Gastroesophageal sphincter (tissue), 4 donors: ENCODE results near the gene C1QL3. TPM values are rescaled to one million over a fixed set of nuclear protein-coding genes. Genes with fewer than 3 reads are reported as not detected.

Experiments used
- ATAC-seq: fragments of 150-250 bp; one replicate; pipeline ENCODE4 v1.9.1; 2016; ENCODE audit warnings: mild to moderate bottlenecking, moderate library complexity
- H3K27ac ChIP-seq, 4 donors: fragments of 200-600 bp; sonication (generic) in 3 of 4; 1 replicate in 3 of 4; 2 replicates in 1 of 4; pipeline ENCODE4 v1.5.1; 2016 to 2019
- H3K27me3 ChIP-seq: fragments of 200-600 bp; sonication (generic); one replicate; pipeline ENCODE4 v1.5.1; 2019
- H3K36me3 ChIP-seq, 2 donors: fragments of 200-600 bp; sonication (generic); one replicate each; pipeline ENCODE4 v1.5.1; 2019; ENCODE audit warnings: control low read depth in 1 of 2
- H3K4me1 ChIP-seq, 3 donors: fragments of 200-600 bp; sonication (generic); 1 replicate in 2 of 3; 2 replicates in 1 of 3; pipeline ENCODE4 v1.5.1; 2016 to 2019; ENCODE audit warnings: control low read depth in 2 of 3
- H3K4me3 ChIP-seq, 2 donors: fragments of 200-600 bp; sonication (generic); one replicate each; pipeline ENCODE4 v1.5.1; 2019; ENCODE audit warnings: mild to moderate bottlenecking in 1 of 2, moderate library complexity in 1 of 2
- H3K9me3 ChIP-seq, 3 donors: fragments of 200-600 bp; sonication (generic); one replicate each; pipeline ENCODE4 v1.5.1; 2017 to 2019; ENCODE audit warnings: control low read depth in 2 of 3
- CTCF ChIP-seq, 4 experiments: fragments of 200-600 bp in 2 of 4; fragments of 450-650 bp in 2 of 4; sonication (generic) in 1 of 4; IDR thresholded peaks; one replicate each; pipeline ENCODE4 v1.5.1; 2017 to 2019; ENCODE audit warnings: antibody characterized with exemption in 4 of 4, mild to moderate bottlenecking in 2 of 4, moderate library complexity in 2 of 4
- EP300 ChIP-seq: sonication (generic); formaldehyde crosslinking; IDR thresholded peaks from one replicate; pipeline ENCODE4 v1.6.1; 2017; ENCODE audit warnings: antibody characterized with exemption, mild to moderate bottlenecking
- POLR2A ChIP-seq, 2 donors: fragments of 450-650 bp; IDR thresholded peaks; one replicate each; pipeline ENCODE4 v1.6.1; 2017; ENCODE audit warnings: antibody characterized with exemption in 2 of 2, mild to moderate bottlenecking in 2 of 2, moderate library complexity in 1 of 2
- POLR2AphosphoS5 ChIP-seq: sonication (generic); formaldehyde crosslinking; IDR thresholded peaks from one replicate; pipeline ENCODE4 v1.6.1; 2017; ENCODE audit warnings: antibody characterized with exemption
- WGBS, 2 donors: methylation state at CpG; one replicate each; pipeline ENCODE4 v1.1.5; 2018; ENCODE audit warnings: low coverage in 1 of 2; 5-methylcytosine and 5-hydroxymethylcytosine counted together
- total RNA-seq, 4 donors: library from RNA; depleted of rRNA; stranded (reverse); fragments of >200 nt; gene quantifications; one replicate each; pipeline ENCODE4 v1.1.0, GENCODE V29; 2016

The C1QL3 gene
- total RNA-seq, 4 donors from 2014 or later: 0.54 TPM; not detected in 3

- TF ChIP-seq CTCF (IDR thresholded peaks at IDR 0.05) (no peak), POLR2AphosphoS5 (no peak), POLR2A (IDR thresholded peaks at IDR 0.05) (no peak), EP300 (no peak)
- no peak overlapping the region for H3K27ac ChIP-seq
- no peaks in the 10 kb centered on the region for H3K4me1 ChIP-seq
- H3K4me3 ChIP-seq: no peak overlapping the region
- WGBS, 2 donors: 80 to 100% methylated on average over 1 to 5 of the region's 5 CpGs
- H3K27me3 ChIP-seq: peaks cover 31% of the 10 kb centered on the region
- no peaks in the 10 kb centered on the region for H3K9me3 ChIP-seq
- no peak for ATAC-seq
- H3K36me3 ChIP-seq: no peaks in the 10 kb centered on the region
Measured at GRCh38 chr10:16536155-16536554, 14.5 kb upstream of the C1QL3 start.

DNA sequence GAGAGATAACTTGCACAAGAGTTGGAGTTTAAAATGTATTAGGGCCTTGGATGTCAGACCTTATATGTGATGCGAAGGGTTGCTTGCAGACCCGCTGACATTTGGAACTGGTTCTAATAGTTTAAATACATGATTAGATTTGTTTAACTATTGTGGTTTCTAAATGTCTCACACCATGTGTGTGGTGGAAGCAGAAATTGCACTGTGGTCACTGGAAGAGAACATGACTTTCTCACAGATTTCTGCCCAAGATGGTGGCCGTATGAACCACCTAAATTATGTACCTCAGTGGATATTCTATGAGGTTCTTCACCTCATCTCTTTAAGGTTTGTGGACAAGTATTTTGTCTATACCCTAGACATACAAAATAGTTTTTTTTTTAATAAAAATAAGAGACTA lies 8.2 kb upstream of the C1QL3 start:
- no peak overlapping the region for H3K4me3 ChIP-seq
- H3K4me1 ChIP-seq: no peaks in the 10 kb centered on the region
- TF ChIP-seq CTCF (IDR thresholded peaks at IDR 0.05) (no peak), POLR2AphosphoS5 (no peak), POLR2A (IDR thresholded peaks at IDR 0.05) (no peak), EP300 (no peak)
- no peak for ATAC-seq
- no peaks in the 10 kb centered on the region for H3K36me3 ChIP-seq
- 70 to 77% methylated on average over 3 of the region's 3 CpGs for WGBS, 2 donors
- no peak overlapping the region for H3K27ac ChIP-seq
- H3K9me3 ChIP-seq: no peaks in the 10 kb centered on the region
- no peaks in the 10 kb centered on the region for H3K27me3 ChIP-seq

DNA sequence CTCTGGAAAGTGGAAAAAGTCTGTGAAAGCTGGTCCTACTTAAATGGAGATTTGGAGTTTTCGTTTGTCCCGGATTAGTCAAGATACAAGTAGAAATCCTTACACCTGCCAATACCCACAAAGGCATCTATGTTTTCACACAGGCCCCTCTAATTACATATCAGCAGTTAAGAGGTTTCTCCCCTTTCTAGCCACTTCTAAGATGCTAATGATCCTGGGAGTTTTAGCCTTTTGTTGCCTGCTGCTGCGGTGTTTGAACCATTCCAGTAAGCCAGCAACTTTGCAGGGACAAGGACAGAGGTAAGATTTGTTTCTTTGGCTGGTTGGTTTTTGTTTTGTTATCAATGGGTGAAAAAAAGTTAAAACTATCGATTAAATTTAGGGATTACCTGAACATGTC lies 5.8 kb upstream of the C1QL3 start:
- ATAC-seq: no peak
- H3K9me3 ChIP-seq: no peaks in the 10 kb centered on the region
- H3K27me3 ChIP-seq: peaks cover 19% of the 10 kb centered on the region
- no peaks in the 10 kb centered on the region for H3K36me3 ChIP-seq
- no peak overlapping the region for H3K4me3 ChIP-seq
- no peaks in the 10 kb centered on the region for H3K4me1 ChIP-seq
- no peak overlapping the region for H3K27ac ChIP-seq
- WGBS, 2 donors: 37 to 63% methylated on average over 4 of the region's 4 CpGs
- no peak for TF ChIP-seq POLR2AphosphoS5
- no peak for TF ChIP-seq CTCF (IDR thresholded peaks at IDR 0.05)
- no peak for TF ChIP-seq POLR2A (IDR thresholded peaks at IDR 0.05)
- TF ChIP-seq EP300: no peak

GRCh38 chr10:16520900-16521299 lies 779 bp downstream of the C1QL3 start:
- H3K4me3 ChIP-seq: peak overlapping the region; percentile 22 to 58
- no peaks in the 10 kb centered on the region for H3K9me3 ChIP-seq
- no CpG with 5 or more reads among the region's 39 CpGs for WGBS, 2 donors
- no peaks in the 10 kb centered on the region for H3K36me3 ChIP-seq
- H3K27me3 ChIP-seq: peaks cover 67% of the 10 kb centered on the region
- peak; percentile 22 for ATAC-seq
- H3K4me1 ChIP-seq: peaks cover 0 to 28% (median 7%) of the 10 kb centered on the region in 3 donors
- TF ChIP-seq CTCF (IDR thresholded peaks at IDR 0.05) (peak in 1 of 4 experiments; percentile 23), POLR2AphosphoS5 (no peak), EP300 (no peak), POLR2A (IDR thresholded peaks at IDR 0.05) (no peak)
- no peak overlapping the region for H3K27ac ChIP-seq

- Histone ChIP-seq H3K27ac (no peak overlapping the region), H3K36me3 (no peaks in the 10 kb centered on the region), H3K9me3 (no peaks in the 10 kb centered on the region), H3K4me1 (peaks cover 0 to 28% (median 7%) of the 10 kb centered on the region in 3 donors), H3K27me3 (peaks cover 67% of the 10 kb centered on the region), H3K4me3 (peak overlapping the region in 1 of 2 donors; percentile 58)
- ATAC-seq: no peak
- TF ChIP-seq POLR2AphosphoS5 (no peak), CTCF (IDR thresholded peaks at IDR 0.05) (no peak), EP300 (no peak), POLR2A (IDR thresholded peaks at IDR 0.05) (no peak)
- WGBS, 2 donors: 0 to 2% methylated on average over 1 to 15 of the region's 104 CpGs
Measured at GRCh38 chr10:16519908-16520861, 1.5 kb downstream of the C1QL3 start.
